Panc1 (cell line): ENCODE data around the gene BRD9. TPM values are rescaled to one million over a fixed set of nuclear protein-coding genes. Genes with fewer than 3 reads are reported as not detected.
A peak's percentile ranks its signal among the peaks of the same experiment; 100 is the strongest.

Experiments
- ATAC-seq: fragments of 200-7000 bp; cut with Tn5 transposase; 2 replicates; pipeline ENCODE4 v1.9.1; 2020; ENCODE audit warnings: mild to moderate bottlenecking, moderate library complexity
- BruUV-seq: library from RNA; stranded (reverse); fragments of 400-500 nt; replicated peaks from 2 replicates; lab custom pipeline; 2021; lab: Mats Ljungman, UMichigan
- CTCF ChIA-PET: fragments of 300-600 bp; sonication (Branson Sonifier 250); formaldehyde crosslinking; loops from one replicate; lab custom pipeline; 2022; ENCODE audit warnings: antibody characterized with exemption; lab: Charles Lee
- POLR2A ChIA-PET: fragments of 300-600 bp; sonication (Branson Sonifier 250); formaldehyde crosslinking; loops from one replicate; lab custom pipeline; 2022; ENCODE audit warnings: antibody characterized with exemption; lab: Charles Lee
- DNase-seq: peaks from one replicate; pipeline ENCODE4 v3.0.0-alpha.2; 2010; ENCODE audit warnings: low read depth, low spot score
- H3K27ac ChIP-seq: 2 replicates; pipeline ENCODE4 v1.5.1; 2011; ENCODE audit warnings: mild to moderate bottlenecking, low read length, inconsistent platforms
- H3K27me3 ChIP-seq: fragments of 200-500 bp; sonication (Bioruptor generic); 2 replicates; pipeline ENCODE4 v1.6.0; 2014; ENCODE audit warnings: low read length, inconsistent platforms; ENCODE audit not compliant: control insufficient read depth, insufficient read depth
- H3K36me3 ChIP-seq: fragments of 200-500 bp; sonication (Bioruptor generic); 2 replicates; pipeline ENCODE4 v1.5.1; 2014; ENCODE audit warnings: inconsistent platforms, mild to moderate bottlenecking, low read length, moderate library complexity; ENCODE audit not compliant: control insufficient read depth, insufficient read depth
- H3K4me1 ChIP-seq: 2 replicates; pipeline ENCODE4 v1.5.1; 2011; ENCODE audit warnings: inconsistent platforms, mild to moderate bottlenecking, low read length, moderate library complexity; ENCODE audit not compliant: control insufficient read depth, insufficient read depth
- H3K4me3 ChIP-seq, 2 experiments: 2 replicates each; pipeline ENCODE4 v1.5.1; 2011 to 2012; ENCODE audit warnings: low read depth in 2 of 2, low read length in 2 of 2, mild to moderate bottlenecking in 2 of 2, inconsistent platforms in 1 of 2, moderate library complexity in 1 of 2
- H3K9me3 ChIP-seq: fragments of 200-500 bp; sonication (Bioruptor generic); 2 replicates; pipeline ENCODE4 v1.5.1; 2014; ENCODE audit warnings: low read depth, mild to moderate bottlenecking, inconsistent platforms, low read length, moderate library complexity; ENCODE audit not compliant: control insufficient read depth, insufficient read depth
- POLR2AphosphoS5 ChIP-seq: IDR thresholded peaks from 2 replicates; pipeline ENCODE4 v1.6.1; 2012; ENCODE audit warnings: mild to moderate bottlenecking, low read depth, low read length, moderate library complexity
- SIN3A ChIP-seq: IDR thresholded peaks from 2 replicates; pipeline ENCODE4 v1.6.1; 2012; ENCODE audit warnings: low read depth, mild to moderate bottlenecking, low read length, moderate library complexity, borderline replicate concordance; ENCODE audit not compliant: insufficient read depth
- TCF7L2 ChIP-seq: IDR thresholded peaks from 2 replicates; pipeline ENCODE4 v1.6.1; 2011; ENCODE audit warnings: mild to moderate bottlenecking, low read depth, low read length, inconsistent platforms
- in situ Hi-C: cut with HindIII; loops from 2 replicates; pipeline ENCODE4 v1.10.0; 2016; ENCODE audit warnings: low sequenced_read_pairs, low pct_unique_long_range_greater_than_20kb
- intact Hi-C: fragments of 100-400 bp; cut with micrococcal nuclease; formaldehyde crosslinking; loops from one replicate; pipeline ENCODE4 v1.10.0; 2022; ENCODE audit not compliant: unreplicated experiment
- total RNA-seq: library from RNA; stranded (reverse); gene quantifications from one replicate; pipeline ENCODE4 v1.2.1, GENCODE V29; 2021; ENCODE audit not compliant: unreplicated experiment
- TF ChIP-seq, protein P1 (sequence below), 2 experiments: IDR thresholded peaks; 2 replicates each; pipeline ENCODE4 v1.6.1; 2011 to 2012; ENCODE audit warnings: low read depth in 2 of 2, control low read depth in 1 of 2, low read length in 1 of 2, mild to moderate bottlenecking in 1 of 2, moderate library complexity in 1 of 2; ENCODE audit not compliant: insufficient read depth in 1 of 2
- TF ChIP-seq, protein P2 (sequence below): fragments of 450-650 bp; IDR thresholded peaks from 2 replicates; pipeline ENCODE4 v1.5.1; 2017; ENCODE audit warnings: mild to moderate bottlenecking

The BRD9 gene
- total RNA-seq, 1 experiment from 2014 or later = 64.3 TPM

DNA sequence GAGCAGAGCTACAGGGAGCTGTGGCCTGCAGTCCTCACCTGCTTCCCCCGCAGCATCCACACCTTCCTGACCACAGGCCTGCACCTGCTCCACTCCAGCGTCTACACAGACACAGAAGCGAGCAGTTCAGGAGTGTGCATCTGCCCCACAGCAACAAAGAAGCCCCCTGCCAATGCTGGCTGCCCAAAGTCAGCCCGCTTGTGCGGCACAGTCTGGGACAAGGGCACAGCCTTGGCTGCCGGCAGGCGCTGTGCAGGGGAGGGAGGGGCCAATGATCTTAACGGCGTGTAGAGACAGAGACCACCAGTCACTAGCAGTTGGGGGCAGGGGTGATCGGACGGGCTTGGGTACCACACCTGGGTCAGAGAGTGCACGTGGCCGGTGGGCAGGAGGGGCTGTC lies 6.6 kb downstream of the BRD9 start:
- TF ChIP-seq POLR2AphosphoS5 = no peak
- TF ChIP-seq, protein P1, sequence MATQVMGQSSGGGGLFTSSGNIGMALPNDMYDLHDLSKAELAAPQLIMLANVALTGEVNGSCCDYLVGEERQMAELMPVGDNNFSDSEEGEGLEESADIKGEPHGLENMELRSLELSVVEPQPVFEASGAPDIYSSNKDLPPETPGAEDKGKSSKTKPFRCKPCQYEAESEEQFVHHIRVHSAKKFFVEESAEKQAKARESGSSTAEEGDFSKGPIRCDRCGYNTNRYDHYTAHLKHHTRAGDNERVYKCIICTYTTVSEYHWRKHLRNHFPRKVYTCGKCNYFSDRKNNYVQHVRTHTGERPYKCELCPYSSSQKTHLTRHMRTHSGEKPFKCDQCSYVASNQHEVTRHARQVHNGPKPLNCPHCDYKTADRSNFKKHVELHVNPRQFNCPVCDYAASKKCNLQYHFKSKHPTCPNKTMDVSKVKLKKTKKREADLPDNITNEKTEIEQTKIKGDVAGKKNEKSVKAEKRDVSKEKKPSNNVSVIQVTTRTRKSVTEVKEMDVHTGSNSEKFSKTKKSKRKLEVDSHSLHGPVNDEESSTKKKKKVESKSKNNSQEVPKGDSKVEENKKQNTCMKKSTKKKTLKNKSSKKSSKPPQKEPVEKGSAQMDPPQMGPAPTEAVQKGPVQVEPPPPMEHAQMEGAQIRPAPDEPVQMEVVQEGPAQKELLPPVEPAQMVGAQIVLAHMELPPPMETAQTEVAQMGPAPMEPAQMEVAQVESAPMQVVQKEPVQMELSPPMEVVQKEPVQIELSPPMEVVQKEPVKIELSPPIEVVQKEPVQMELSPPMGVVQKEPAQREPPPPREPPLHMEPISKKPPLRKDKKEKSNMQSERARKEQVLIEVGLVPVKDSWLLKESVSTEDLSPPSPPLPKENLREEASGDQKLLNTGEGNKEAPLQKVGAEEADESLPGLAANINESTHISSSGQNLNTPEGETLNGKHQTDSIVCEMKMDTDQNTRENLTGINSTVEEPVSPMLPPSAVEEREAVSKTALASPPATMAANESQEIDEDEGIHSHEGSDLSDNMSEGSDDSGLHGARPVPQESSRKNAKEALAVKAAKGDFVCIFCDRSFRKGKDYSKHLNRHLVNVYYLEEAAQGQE (IDR thresholded peaks at IDR 0.05; ENCODE audit: insufficient read depth in 1 of 2, low read depth in 2 of 2, low read length in 1 of 2) = no peak
- no peak for TF ChIP-seq TCF7L2
- TF ChIP-seq, protein P2, sequence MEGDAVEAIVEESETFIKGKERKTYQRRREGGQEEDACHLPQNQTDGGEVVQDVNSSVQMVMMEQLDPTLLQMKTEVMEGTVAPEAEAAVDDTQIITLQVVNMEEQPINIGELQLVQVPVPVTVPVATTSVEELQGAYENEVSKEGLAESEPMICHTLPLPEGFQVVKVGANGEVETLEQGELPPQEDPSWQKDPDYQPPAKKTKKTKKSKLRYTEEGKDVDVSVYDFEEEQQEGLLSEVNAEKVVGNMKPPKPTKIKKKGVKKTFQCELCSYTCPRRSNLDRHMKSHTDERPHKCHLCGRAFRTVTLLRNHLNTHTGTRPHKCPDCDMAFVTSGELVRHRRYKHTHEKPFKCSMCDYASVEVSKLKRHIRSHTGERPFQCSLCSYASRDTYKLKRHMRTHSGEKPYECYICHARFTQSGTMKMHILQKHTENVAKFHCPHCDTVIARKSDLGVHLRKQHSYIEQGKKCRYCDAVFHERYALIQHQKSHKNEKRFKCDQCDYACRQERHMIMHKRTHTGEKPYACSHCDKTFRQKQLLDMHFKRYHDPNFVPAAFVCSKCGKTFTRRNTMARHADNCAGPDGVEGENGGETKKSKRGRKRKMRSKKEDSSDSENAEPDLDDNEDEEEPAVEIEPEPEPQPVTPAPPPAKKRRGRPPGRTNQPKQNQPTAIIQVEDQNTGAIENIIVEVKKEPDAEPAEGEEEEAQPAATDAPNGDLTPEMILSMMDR = no peak
- TF ChIP-seq SIN3A = no peak
- ChIA-PET CTCF (no interaction called here), POLR2A (no interaction called here)
- H3K27ac ChIP-seq = no peak overlapping the region
- H3K4me3 ChIP-seq = no peak overlapping the region
- H3K9me3 ChIP-seq = no peaks in the 10 kb centered on the region
- intact Hi-C loops = no loop called here
- H3K27me3 ChIP-seq = no peaks in the 10 kb centered on the region
- ATAC-seq (no peak), DNase-seq (no peak)
- no TSS peak for BruUV-seq
- peaks cover 34% of the 10 kb centered on the region for H3K36me3 ChIP-seq
- H3K4me1 ChIP-seq = peaks cover 7% of the 10 kb centered on the region; the same call in 1 of the 2 replicates
- in situ Hi-C loops = no loop called here

DNA sequence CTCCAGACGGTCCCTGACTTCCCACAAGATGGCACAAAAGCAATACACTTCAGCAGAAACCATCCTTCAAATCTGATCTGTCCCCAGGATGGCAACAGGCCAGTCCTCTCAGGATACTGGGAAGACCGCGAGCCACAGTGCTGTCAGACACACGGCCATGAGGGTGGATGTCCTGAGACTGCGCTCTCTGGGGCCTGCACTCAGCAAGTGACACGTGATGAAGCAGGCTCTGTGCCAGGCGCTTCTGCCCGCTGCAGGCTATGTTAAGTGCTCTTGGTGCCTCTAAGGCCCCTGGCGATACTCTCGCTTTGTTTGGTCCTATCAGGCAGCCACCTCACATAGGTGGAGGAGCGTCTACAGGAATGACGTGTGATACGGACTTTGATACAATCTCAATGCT lies 7.1 kb downstream of the BRD9 start:
- in situ Hi-C loops = no loop called here
- Histone ChIP-seq H3K27me3 (no peaks in the 10 kb centered on the region), H3K9me3 (no peaks in the 10 kb centered on the region), H3K36me3 (peaks cover 29% of the 10 kb centered on the region), H3K4me3 (no peak overlapping the region), H3K4me1 (peaks cover 2% of the 10 kb centered on the region; the same call in 1 of the 2 replicates), H3K27ac (no peak overlapping the region)
- intact Hi-C loops = no loop called here
- ChIA-PET POLR2A (no interaction called here), CTCF (no interaction called here)
- TF ChIP-seq POLR2AphosphoS5 (no peak), SIN3A (no peak), TCF7L2 (no peak)
- TF ChIP-seq, protein P1 (IDR thresholded peaks at IDR 0.05; ENCODE audit: insufficient read depth in 1 of 2, low read depth in 2 of 2, low read length in 1 of 2) = no peak
- TF ChIP-seq, protein P2 = no peak
- ATAC-seq (0 out of 2 replicates have a peak, but pooled peaks have one; percentile 19), DNase-seq (no peak)
- no TSS peak for BruUV-seq
